ENCODE data around the gene TMEM270. TPM values are rescaled to one million over a fixed set of nuclear protein-coding genes. Genes with fewer than 3 reads are reported as not detected.

The TMEM270 gene
- total RNA-seq, 1 donor from 2014 or later, result not detected

GRCh38 chr7:73829921-73830680 is 30.9 kb upstream of the TMEM270 start:
- Mint-ChIP-seq H3K4me3 (ENCODE audit: unreplicated experiment) (no peak overlapping the region), H3K27me3 (ENCODE audit: unreplicated experiment) (peaks cover 14% of the 10 kb centered on the region), H3K27ac (ENCODE audit: unreplicated experiment) (no peak overlapping the region), H3K4me1 (ENCODE audit: unreplicated experiment) (peaks cover 22% of the 10 kb centered on the region), H3K9me3 (ENCODE audit: unreplicated experiment) (no peaks in the 10 kb centered on the region), H3K36me3 (ENCODE audit: low read depth, unreplicated experiment) (no peaks in the 10 kb centered on the region)
- DNase-seq (ENCODE audit: low spot score), result no peak
- TF ChIP-seq CTCF (IDR thresholded peaks at IDR 0.05; ENCODE audit: unreplicated experiment), result no peak

GRCh38 chr7:73830681-73831583 is 30.0 kb upstream of the TMEM270 start, which contains the start of gene CLDN4:
Gene CLDN4 (plus strand): TSS chr7:73830996. CDS start chr7:73831202, 206 bp downstream.
- no peak for DNase-seq (ENCODE audit: low spot score)
- H3K4me3 Mint-ChIP-seq (ENCODE audit: unreplicated experiment), result no peak within 1 kb of the TSS
- peaks cover 22% of the 10 kb centered on the region for H3K4me1 Mint-ChIP-seq (ENCODE audit: unreplicated experiment)

GRCh38 chr7:73831584-73831833 is 29.4 kb upstream of the TMEM270 start:
- no peaks in the 10 kb centered on the region for H3K36me3 Mint-ChIP-seq (ENCODE audit: low read depth, unreplicated experiment)
- no peak overlapping the region for H3K27ac Mint-ChIP-seq (ENCODE audit: unreplicated experiment)
- H3K9me3 Mint-ChIP-seq (ENCODE audit: unreplicated experiment), result no peaks in the 10 kb centered on the region
- DNase-seq (ENCODE audit: low spot score), result no peak
- H3K4me3 Mint-ChIP-seq (ENCODE audit: unreplicated experiment), result no peak overlapping the region
- peaks cover 21% of the 10 kb centered on the region for H3K4me1 Mint-ChIP-seq (ENCODE audit: unreplicated experiment)
- TF ChIP-seq CTCF (IDR thresholded peaks at IDR 0.05; ENCODE audit: unreplicated experiment), result no peak
- peaks cover 13% of the 10 kb centered on the region for H3K27me3 Mint-ChIP-seq (ENCODE audit: unreplicated experiment)

More at GRCh38 chr7:73830681-73831583, 30.0 kb upstream of the TMEM270 start, which contains the start of gene CLDN4:
- Mint-ChIP-seq H3K27ac (ENCODE audit: unreplicated experiment) (no peak within 1 kb of the TSS), H3K36me3 (ENCODE audit: low read depth, unreplicated experiment) (no peaks in the 10 kb centered on the region), H3K9me3 (ENCODE audit: unreplicated experiment) (no peaks in the 10 kb centered on the region), H3K27me3 (ENCODE audit: unreplicated experiment) (peaks cover 14% of the 10 kb centered on the region)
- no peak for TF ChIP-seq CTCF (IDR thresholded peaks at IDR 0.05; ENCODE audit: unreplicated experiment)

- no peak overlapping the region for H3K4me3 Mint-ChIP-seq (ENCODE audit: unreplicated experiment)
- no peak overlapping the region for H3K27ac Mint-ChIP-seq (ENCODE audit: unreplicated experiment)
- H3K9me3 Mint-ChIP-seq (ENCODE audit: unreplicated experiment), result no peaks in the 10 kb centered on the region
- TF ChIP-seq CTCF (IDR thresholded peaks at IDR 0.05; ENCODE audit: unreplicated experiment), result no peak
- H3K4me1 Mint-ChIP-seq (ENCODE audit: unreplicated experiment), result peaks cover 15% of the 10 kb centered on the region
- DNase-seq (ENCODE audit: low spot score), result no peak
- H3K27me3 Mint-ChIP-seq (ENCODE audit: unreplicated experiment), result peaks cover 7% of the 10 kb centered on the region
- H3K36me3 Mint-ChIP-seq (ENCODE audit: low read depth, unreplicated experiment), result no peaks in the 10 kb centered on the region
Measured at GRCh38 chr7:73831834-73832651, 28.9 kb upstream of the TMEM270 start.
